Upper lobe of left lung (tissue), 4 donors: ENCODE data around the gene SUSD6.

Experiments
- EP300 ChIP-seq, 4 donors: sonication (generic); formaldehyde crosslinking; IDR thresholded peaks; one replicate each; pipeline ENCODE4 v1.5.1; 2017; ENCODE audit warnings: antibody characterized with exemption in 4 of 4, control low read depth in 2 of 4
- POLR2A ChIP-seq, 4 donors: fragments of 450-650 bp; IDR thresholded peaks; one replicate each; pipeline ENCODE4 v1.5.1; 2016 to 2017; ENCODE audit warnings: antibody characterized with exemption in 4 of 4, mild to moderate bottlenecking in 2 of 4
- POLR2AphosphoS5 ChIP-seq, 2 donors: sonication (generic); formaldehyde crosslinking; IDR thresholded peaks; one replicate each; pipeline ENCODE4 v1.5.1; 2017; ENCODE audit warnings: antibody characterized with exemption in 2 of 2
- TF ChIP-seq, protein P1 (sequence below), 6 experiments: fragments of 450-650 bp in 4 of 6; fragments of 200-600 bp in 2 of 6; sonication (generic) in 2 of 6; IDR thresholded peaks; one replicate each; pipeline ENCODE4 v1.5.1; 2016 to 2019; ENCODE audit warnings: antibody characterized with exemption in 6 of 6

DNA sequence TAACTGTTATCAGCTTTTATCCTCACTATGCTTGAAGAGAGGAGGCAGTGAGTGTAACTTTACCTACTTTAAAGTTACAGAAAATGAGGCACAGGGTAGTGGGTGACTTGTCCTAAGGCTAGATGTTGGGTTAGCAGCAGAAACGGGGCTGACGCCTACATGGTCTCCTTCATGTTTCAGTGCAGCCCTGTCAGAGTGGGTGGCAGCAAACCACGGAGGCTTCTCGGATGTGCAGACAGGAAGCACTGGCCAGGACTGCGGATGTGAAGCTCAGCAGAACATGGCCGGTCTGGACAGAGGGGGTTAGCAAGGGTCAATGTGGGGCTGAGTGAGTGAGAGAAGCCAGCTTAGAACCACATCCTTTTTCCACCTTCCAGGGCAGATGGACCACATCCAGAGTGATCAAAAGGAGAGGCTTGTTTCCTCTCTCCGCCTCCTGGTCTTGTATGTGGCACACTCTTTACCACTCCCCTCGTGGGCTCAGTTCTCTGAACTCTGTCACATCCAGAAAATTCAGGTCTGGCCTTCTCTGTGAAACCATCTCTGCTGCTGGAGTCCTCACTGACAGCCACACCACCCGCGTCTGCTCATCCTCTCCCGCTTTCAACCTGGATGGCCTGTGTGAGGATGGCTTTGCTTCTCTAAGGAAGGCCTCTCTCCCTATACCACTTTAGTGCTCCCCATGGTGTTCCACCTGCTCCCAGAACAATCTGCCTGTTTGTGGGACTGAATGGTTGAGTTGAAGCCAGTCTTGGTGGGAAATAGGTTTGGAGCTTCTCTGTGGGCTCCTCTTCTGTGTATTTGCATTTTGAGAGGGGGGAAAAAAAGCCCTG, 14.1 kb downstream of the SUSD6 start:
- TF ChIP-seq EP300 (IDR thresholded peaks at IDR 0.05) (no peak), POLR2A (IDR thresholded peaks at IDR 0.05) (no peak), POLR2AphosphoS5 (IDR thresholded peaks at IDR 0.05) (peak in 1 of 2 donors; percentile 84)
- TF ChIP-seq, protein P1, sequence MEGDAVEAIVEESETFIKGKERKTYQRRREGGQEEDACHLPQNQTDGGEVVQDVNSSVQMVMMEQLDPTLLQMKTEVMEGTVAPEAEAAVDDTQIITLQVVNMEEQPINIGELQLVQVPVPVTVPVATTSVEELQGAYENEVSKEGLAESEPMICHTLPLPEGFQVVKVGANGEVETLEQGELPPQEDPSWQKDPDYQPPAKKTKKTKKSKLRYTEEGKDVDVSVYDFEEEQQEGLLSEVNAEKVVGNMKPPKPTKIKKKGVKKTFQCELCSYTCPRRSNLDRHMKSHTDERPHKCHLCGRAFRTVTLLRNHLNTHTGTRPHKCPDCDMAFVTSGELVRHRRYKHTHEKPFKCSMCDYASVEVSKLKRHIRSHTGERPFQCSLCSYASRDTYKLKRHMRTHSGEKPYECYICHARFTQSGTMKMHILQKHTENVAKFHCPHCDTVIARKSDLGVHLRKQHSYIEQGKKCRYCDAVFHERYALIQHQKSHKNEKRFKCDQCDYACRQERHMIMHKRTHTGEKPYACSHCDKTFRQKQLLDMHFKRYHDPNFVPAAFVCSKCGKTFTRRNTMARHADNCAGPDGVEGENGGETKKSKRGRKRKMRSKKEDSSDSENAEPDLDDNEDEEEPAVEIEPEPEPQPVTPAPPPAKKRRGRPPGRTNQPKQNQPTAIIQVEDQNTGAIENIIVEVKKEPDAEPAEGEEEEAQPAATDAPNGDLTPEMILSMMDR (IDR thresholded peaks at IDR 0.05) = no peak
